Heart left ventricle (tissue), 13 donors: Measurements from ENCODE around the gene MRPL50.

Experiments used
- POLR2A ChIP-seq, 2 donors: fragments of 450-650 bp; IDR thresholded peaks; one replicate each; pipeline ENCODE4 v1.6.1; 2017; ENCODE audit warnings: antibody characterized with exemption in 2 of 2, mild to moderate bottlenecking in 2 of 2, moderate library complexity in 2 of 2
- TF ChIP-seq, protein P1 (sequence below), 12 donors: fragments of 200-600 bp; sonication (generic) in 4 of 12; IDR thresholded peaks; one replicate each; pipeline versions ENCODE4 v1.5.0 to v1.8.0; 2018 to 2022; ENCODE audit warnings: antibody characterized with exemption in 12 of 12, mild to moderate bottlenecking in 5 of 12
- donor health status: ischemic (EF 13 %, LVEDD 7.1; RV severe dilation, severe dysfunction).
- donor health status: DM: no; HTN: yes; CAD: no.
- donor health status: DM: no; HTN: no; CAD: no.
- donor health status: ischemic (EF 25% LVEDD 6.9; RV normal size, moderate dysfunction).
- donor health status: ischemic (EF 25% LVEDD 5.7; RV mildly dilated, moderate dysfunction).
- donor health status: ischemic (EF 35%, LVEDD 5.7; RV mildly dilated, moderate dysfunction).
- donor health status: nonischemic (EF 11% LVEDD 7.7; RV severe dilation, severe dysfunction).
- donor health status: DM: yes; HTN: yes; CAD: no.
- donor health status: PGD.
- donor health status: ischemic (EF 29% LVEDD 5.4; RV normal size, mild dysfunction).
- donor health status: nonischemic (EF 23%, LVEDD 6.1; RV moderate dilation, normal function).

DNA sequence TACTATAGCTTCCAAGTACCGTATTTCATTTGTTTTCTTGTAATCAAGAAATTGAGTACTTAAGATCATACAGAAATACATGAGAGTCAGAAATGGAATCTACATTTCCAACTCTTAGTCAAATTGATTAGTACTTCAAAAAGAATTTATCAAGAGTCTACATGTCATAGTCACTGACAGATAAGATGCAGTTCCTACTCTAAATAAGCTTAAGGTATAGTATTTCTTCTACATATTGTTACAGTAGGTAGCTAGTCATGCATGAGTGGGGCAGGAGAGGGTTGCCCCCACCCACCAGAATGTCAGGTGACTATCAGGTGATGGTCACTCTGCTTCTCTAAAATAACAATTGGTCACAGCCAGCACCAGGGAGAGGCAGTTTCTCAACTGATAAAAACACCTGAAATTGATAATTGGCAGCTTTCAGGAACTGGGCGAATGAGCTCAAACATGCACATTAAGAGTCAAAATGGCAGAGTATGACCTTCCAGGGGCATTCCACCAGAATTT is 16.5 kb downstream of the MRPL50 start:
- TF ChIP-seq, protein P1, sequence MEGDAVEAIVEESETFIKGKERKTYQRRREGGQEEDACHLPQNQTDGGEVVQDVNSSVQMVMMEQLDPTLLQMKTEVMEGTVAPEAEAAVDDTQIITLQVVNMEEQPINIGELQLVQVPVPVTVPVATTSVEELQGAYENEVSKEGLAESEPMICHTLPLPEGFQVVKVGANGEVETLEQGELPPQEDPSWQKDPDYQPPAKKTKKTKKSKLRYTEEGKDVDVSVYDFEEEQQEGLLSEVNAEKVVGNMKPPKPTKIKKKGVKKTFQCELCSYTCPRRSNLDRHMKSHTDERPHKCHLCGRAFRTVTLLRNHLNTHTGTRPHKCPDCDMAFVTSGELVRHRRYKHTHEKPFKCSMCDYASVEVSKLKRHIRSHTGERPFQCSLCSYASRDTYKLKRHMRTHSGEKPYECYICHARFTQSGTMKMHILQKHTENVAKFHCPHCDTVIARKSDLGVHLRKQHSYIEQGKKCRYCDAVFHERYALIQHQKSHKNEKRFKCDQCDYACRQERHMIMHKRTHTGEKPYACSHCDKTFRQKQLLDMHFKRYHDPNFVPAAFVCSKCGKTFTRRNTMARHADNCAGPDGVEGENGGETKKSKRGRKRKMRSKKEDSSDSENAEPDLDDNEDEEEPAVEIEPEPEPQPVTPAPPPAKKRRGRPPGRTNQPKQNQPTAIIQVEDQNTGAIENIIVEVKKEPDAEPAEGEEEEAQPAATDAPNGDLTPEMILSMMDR (IDR thresholded peaks at IDR 0.05) = no peak
- TF ChIP-seq POLR2A (IDR thresholded peaks at IDR 0.05) = no peak
